G401 (cell line): ENCODE measurements around the gene SCRG1. TPM values are rescaled to one million over a fixed set of nuclear protein-coding genes. Genes with fewer than 3 reads are reported as not detected.

Source experiments
- DNase-seq: peaks from one replicate; pipeline ENCODE4 v3.0.0-alpha.2; 2015; ENCODE audit warnings: low spot score
- in situ Hi-C: cut with HindIII; loops from 2 replicates; pipeline ENCODE4 v1.10.0; 2016; ENCODE audit warnings: low sequenced_read_pairs, mixed read lengths
- total RNA-seq: library from RNA; depleted of rRNA; stranded (reverse); fragments of >200 nt; shearing (Covaris generic); gene quantifications from 2 replicates; pipeline ENCODE4 v1.2.3, GENCODE V29; 2014; rRNA removed

Gene SCRG1
- total RNA-seq: not detected in 2 replicates

DNA sequence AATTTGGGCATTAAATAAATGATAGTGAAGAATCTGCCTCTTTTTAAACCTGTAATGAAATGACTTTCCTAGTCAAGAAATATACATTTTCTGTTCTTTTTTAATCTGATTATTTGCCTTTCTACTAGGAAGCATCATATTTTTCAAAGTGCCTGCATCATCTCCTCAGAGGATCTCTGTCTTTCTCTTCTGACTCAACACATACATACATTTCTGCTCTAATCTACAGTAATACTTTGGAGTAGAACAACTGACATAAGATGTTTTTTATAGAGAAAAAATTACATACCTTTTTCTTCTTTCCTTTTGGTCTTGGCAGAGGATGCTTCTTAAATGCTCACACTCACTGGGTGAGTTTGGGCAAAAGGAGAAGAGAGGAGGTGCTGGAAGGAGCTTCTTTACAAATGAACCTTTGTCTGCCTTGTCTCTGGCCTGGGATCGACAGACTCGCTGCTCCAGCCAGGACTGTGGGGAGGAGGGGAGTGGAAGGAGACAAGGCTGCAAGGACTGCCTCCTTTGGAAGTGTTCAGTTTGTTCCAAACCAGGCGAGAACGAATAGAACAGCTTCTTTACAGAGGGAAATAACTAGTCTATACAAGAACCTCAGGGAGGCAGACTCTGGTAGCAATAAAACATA is at the start of gene SCRG1:
Gene SCRG1 (minus strand): TSS at position 338 of the 637 bp plus-strand sequence. CDS start 7,702 bp downstream, outside the sequence.
- in situ Hi-C loops: no loop called here
- peak; percentile 35 for DNase-seq

GRCh38 chr4:173448103-173448502 is 49.2 kb upstream of the SCRG1 start:
- DNase-seq: peak; percentile 96

DNA sequence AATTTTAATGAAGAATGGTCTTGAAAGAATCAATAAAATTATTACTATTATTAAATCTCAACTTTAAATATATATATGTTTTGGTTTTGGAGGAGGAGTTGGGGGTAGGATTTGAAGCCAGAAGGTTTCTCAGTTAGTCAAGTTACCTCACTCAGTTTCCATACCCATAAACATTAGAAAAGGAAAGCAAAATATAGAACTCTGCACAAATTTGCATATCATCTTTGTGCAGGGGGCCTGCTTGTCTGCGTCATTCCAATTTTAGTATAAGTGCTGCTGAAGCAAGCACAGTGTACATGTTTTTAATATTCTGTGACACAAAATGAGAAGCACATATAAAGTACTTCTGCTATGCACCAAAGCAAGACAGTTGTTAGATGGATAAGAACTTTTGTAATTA is 47.5 kb upstream of the SCRG1 start:
- in situ Hi-C loops: no loop called here
- no peak for DNase-seq

More at GRCh38 chr4:173448103-173448502, 49.2 kb upstream of the SCRG1 start:
- in situ Hi-C loops: no loop called here

- in situ Hi-C loops: no loop called here
- DNase-seq: no peak
Observed at GRCh38 chr4:173443121-173443520, 44.2 kb upstream of the SCRG1 start.

- in situ Hi-C loops: no loop called here
- no peak for DNase-seq
Observed at GRCh38 chr4:173442223-173442932, 43.5 kb upstream of the SCRG1 start.

GRCh38 chr4:173440888-173441287 is 42.0 kb upstream of the SCRG1 start:
- DNase-seq: no peak
- in situ Hi-C loops: no loop called here

DNA sequence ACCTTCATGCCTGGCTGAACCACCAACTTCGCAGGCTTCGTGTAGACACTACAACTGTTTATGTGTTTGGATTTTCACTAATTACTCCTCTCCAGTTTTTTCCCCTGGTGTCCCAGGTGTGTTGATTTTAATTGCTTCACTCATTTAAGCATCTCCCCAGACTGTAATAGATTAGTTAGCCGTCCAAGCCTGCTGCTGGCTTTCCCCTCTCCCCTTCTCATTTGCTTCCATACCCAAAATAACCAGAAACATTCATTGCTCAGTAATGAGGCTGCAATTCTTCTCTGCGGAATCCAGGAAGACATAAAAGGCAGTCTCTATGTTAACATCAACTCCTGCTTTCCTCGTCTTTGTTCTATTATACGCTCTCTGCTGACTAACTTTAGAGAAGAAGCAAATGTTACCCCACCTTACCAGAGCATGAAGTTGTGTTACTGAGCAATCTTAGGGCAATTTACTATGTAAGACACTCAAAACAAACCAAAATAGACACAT is 37.9 kb upstream of the SCRG1 start:
- DNase-seq: no peak
- in situ Hi-C loops: no loop called here

GRCh38 chr4:173436149-173436579 is 37.2 kb upstream of the SCRG1 start:
- no peak for DNase-seq
- in situ Hi-C loops: no loop called here

GRCh38 chr4:173434231-173434630 is 35.3 kb upstream of the SCRG1 start:
- DNase-seq: no peak
- in situ Hi-C loops: no loop called here

GRCh38 chr4:173433447-173433846 is 34.5 kb upstream of the SCRG1 start:
- DNase-seq: no peak
- in situ Hi-C loops: no loop called here

DNA sequence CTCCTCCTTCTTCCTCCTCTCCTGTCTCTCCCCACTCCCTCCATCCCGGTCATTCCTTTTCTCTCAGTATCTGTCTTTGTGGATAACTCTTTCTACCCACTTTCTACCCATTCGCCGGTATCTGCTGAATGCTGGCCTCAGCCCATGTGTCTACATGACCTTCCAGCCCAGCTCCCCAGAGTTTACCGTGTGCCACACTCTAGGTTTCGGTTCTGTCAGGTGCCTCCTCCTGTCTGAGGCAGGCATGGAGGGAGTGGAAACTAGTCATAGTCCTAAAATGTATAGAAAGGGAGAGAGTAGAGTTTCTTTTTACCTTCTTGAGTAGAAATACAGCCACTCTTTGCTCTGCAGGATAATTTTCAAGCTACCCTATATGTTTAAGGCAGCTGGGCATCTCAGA is 33.5 kb upstream of the SCRG1 start:
- in situ Hi-C loops: no loop called here
- DNase-seq: no peak

DNA sequence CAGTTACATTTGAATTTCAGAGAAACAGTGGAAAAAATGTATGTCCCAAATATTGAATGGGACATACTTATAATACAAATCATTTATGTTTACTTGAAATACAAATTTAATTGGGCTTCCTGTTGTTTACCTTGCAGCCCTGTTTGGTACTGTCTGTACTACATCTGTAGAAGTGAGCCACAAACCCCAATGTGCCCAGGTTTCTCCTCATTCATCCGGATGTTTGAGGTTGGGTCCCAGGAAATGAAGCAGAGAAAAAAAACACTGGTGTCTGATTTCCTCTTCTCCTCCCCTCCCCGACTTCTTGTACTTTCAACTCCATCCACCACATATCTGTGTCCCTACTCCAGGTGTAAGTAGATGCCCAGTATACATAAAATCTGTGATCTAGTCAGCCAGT is 27.1 kb upstream of the SCRG1 start:
- DNase-seq: no peak
- in situ Hi-C loops: no loop called here

DNA sequence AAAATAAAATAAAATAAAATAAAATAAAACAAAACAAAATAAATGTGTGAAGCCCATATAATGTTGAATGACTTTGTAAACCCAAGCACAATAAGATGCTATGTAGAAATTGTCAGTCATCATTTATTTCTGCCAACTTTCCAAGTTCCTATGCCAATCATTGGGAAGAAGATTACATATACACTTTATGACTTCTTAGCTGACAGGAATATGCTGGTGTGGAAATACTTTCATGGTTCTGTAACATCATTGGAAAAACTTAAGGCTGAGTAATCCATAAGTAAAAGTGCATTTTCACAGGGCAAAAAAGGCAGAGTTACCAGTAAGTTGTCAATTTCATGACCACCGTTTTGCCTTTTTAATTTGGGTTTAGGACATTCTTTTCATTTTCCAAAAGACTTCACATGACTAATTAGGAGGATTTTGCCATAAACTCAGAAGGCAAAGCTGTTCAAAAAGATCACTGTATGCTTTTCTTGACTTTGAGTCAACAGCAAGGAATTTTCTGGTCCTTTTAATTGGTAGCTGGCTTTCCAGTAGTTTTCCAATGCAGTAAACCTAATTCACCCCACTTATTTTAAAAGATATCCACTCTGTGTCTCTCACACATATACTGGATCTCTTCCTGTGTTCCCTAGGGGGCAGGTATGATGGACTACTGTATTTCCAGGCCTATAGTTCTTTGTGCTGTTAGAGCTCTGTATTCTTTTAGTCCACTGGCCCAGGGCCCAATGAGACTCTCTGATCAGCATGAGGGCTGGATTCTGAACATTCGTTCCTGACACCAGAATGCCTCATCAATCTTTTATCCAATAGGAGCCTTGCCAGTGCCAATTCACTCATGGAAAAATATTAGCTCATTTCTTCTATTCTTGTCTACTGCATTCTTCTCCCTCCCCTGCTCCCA is 26.2 kb upstream of the SCRG1 start:
- in situ Hi-C loops: no loop called here
- no peak for DNase-seq

GRCh38 chr4:173420801-173421200 is 21.9 kb upstream of the SCRG1 start:
- in situ Hi-C loops: no loop called here
- DNase-seq: no peak

GRCh38 chr4:173420324-173420752 is 21.4 kb upstream of the SCRG1 start:
- in situ Hi-C loops: no loop called here

GRCh38 chr4:173418639-173419038 is 19.7 kb upstream of the SCRG1 start:
- in situ Hi-C loops: no loop called here
- DNase-seq: no peak

More at GRCh38 chr4:173420324-173420752, 21.4 kb upstream of the SCRG1 start:
- DNase-seq: peak; percentile 58

DNA sequence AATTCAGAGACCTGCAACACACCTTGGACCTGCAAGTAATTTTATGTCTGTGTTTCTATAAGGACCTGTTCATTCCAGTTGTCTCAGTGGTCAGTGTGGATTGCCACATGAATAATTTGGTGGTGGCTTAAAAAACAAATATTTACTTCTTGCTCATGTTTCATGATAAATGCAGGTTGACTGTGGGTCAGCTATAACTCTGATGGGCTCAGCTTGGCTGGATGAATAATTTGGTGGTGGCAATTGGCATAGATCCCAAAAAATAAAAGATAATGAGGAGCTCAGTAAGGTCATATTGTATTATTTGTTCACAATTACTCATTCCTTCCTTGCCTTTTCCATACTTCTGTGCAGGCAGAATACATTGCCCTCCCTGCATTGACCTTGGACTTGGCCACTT is 18.9 kb upstream of the SCRG1 start:
- no peak for DNase-seq
- in situ Hi-C loops: no loop called here

GRCh38 chr4:173415885-173416653 is 17.2 kb upstream of the SCRG1 start:
- DNase-seq: no peak
- in situ Hi-C loops: no loop called here

DNA sequence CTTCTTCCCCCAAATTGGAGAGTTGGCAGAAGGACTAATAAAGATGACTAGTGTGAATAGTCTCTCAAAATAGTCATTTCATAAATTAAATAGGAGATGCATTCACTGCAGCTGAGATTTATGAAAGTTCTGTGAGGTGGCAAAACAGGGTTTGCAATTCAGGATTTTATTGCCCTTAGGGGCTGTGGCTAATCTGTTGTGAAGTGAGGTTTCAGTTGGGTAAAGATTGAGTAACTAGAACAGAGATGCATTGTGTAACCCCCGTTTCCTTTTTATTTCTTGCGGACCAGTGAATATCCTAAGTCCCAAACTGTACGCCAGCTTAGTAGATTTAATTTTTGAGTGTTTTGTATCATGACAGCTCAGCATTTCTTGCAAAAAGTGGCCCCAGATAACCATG is 16.2 kb upstream of the SCRG1 start:
- in situ Hi-C loops: no loop called here
- DNase-seq: no peak
